Measurements from ENCODE around the gene OPCML.

DNA sequence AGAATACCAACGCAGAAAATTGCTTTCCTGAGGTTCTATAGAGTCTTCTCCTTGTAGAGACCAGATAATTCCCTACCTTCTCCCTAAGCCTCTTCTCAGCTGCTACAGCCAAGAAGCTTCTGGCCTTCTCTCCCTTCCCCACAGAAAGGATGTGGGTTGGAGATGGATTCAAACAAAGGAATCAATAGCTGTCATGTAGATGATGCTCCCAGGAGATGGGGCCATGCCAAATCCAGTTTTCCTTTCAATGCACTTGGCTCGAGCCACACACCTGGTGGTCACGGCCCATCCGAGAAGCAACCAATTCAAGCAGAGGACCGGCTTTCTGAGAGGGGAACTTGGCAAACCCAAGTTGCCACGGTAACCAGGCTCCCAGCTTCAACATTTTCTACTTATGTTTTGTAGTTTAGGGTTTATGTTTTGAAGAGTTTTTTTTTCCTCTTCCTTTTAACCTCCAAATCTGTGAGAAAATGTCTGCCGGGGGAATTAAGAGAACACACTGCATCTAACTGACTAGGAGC, 31.3 kb upstream of the OPCML start:
- TF ChIP-seq, protein P1, sequence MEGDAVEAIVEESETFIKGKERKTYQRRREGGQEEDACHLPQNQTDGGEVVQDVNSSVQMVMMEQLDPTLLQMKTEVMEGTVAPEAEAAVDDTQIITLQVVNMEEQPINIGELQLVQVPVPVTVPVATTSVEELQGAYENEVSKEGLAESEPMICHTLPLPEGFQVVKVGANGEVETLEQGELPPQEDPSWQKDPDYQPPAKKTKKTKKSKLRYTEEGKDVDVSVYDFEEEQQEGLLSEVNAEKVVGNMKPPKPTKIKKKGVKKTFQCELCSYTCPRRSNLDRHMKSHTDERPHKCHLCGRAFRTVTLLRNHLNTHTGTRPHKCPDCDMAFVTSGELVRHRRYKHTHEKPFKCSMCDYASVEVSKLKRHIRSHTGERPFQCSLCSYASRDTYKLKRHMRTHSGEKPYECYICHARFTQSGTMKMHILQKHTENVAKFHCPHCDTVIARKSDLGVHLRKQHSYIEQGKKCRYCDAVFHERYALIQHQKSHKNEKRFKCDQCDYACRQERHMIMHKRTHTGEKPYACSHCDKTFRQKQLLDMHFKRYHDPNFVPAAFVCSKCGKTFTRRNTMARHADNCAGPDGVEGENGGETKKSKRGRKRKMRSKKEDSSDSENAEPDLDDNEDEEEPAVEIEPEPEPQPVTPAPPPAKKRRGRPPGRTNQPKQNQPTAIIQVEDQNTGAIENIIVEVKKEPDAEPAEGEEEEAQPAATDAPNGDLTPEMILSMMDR (IDR thresholded peaks at IDR 0.05; ENCODE audit: low read depth, low read length, missing input control) = no peak
- TF ChIP-seq EGR1 (IDR thresholded peaks at IDR 0.05; ENCODE audit: low read depth in 2 of 2) = no peak
- TF ChIP-seq, protein P2, sequence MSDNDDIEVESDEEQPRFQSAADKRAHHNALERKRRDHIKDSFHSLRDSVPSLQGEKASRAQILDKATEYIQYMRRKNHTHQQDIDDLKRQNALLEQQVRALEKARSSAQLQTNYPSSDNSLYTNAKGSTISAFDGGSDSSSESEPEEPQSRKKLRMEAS (IDR thresholded peaks at IDR 0.05) = no peak
- no peak for TF ChIP-seq JUND (IDR thresholded peaks at IDR 0.05)
- TF ChIP-seq HNF4A (conservative IDR thresholded peaks at IDR 0.05) = no peak
- no peak for TF ChIP-seq TAF1 (conservative IDR thresholded peaks at IDR 0.05)
- no peak for TF ChIP-seq SP1 (IDR thresholded peaks at IDR 0.05)
- TF ChIP-seq, protein P3, sequence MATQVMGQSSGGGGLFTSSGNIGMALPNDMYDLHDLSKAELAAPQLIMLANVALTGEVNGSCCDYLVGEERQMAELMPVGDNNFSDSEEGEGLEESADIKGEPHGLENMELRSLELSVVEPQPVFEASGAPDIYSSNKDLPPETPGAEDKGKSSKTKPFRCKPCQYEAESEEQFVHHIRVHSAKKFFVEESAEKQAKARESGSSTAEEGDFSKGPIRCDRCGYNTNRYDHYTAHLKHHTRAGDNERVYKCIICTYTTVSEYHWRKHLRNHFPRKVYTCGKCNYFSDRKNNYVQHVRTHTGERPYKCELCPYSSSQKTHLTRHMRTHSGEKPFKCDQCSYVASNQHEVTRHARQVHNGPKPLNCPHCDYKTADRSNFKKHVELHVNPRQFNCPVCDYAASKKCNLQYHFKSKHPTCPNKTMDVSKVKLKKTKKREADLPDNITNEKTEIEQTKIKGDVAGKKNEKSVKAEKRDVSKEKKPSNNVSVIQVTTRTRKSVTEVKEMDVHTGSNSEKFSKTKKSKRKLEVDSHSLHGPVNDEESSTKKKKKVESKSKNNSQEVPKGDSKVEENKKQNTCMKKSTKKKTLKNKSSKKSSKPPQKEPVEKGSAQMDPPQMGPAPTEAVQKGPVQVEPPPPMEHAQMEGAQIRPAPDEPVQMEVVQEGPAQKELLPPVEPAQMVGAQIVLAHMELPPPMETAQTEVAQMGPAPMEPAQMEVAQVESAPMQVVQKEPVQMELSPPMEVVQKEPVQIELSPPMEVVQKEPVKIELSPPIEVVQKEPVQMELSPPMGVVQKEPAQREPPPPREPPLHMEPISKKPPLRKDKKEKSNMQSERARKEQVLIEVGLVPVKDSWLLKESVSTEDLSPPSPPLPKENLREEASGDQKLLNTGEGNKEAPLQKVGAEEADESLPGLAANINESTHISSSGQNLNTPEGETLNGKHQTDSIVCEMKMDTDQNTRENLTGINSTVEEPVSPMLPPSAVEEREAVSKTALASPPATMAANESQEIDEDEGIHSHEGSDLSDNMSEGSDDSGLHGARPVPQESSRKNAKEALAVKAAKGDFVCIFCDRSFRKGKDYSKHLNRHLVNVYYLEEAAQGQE (IDR thresholded peaks at IDR 0.05) = no peak
- TF ChIP-seq NR2F2 (IDR thresholded peaks at IDR 0.05) = no peak
- TF ChIP-seq GABPA (IDR thresholded peaks at IDR 0.05 in 1 of 2, conservative IDR thresholded peaks at IDR 0.05 in 1 of 2) = no peak
